IMR-90 (cell line): ENCODE results near the gene LEKR1.

Experiments
- NFE2L2 ChIP-seq: fragments of 150-350 bp; IDR thresholded peaks from 2 replicates; pipeline ENCODE4 v1.6.1; 2016; ENCODE audit warnings: low read depth, mild to moderate bottlenecking, low read length
- POLR2A ChIP-seq: IDR thresholded peaks from 2 replicates; pipeline ENCODE4 v1.6.1; 2012; ENCODE audit warnings: mild to moderate bottlenecking, low read depth, low read length
- RAD21 ChIP-seq: IDR thresholded peaks from 2 replicates; pipeline ENCODE4 v1.6.1; 2012; ENCODE audit warnings: low read length, improper control_type of control experiment
- TF ChIP-seq, protein P1 (sequence below): conservative IDR thresholded peaks from 2 replicates; pipeline ENCODE4 v1.5.1; 2012; ENCODE audit warnings: mild to moderate bottlenecking, low read depth, low read length, improper control_type of control experiment

DNA sequence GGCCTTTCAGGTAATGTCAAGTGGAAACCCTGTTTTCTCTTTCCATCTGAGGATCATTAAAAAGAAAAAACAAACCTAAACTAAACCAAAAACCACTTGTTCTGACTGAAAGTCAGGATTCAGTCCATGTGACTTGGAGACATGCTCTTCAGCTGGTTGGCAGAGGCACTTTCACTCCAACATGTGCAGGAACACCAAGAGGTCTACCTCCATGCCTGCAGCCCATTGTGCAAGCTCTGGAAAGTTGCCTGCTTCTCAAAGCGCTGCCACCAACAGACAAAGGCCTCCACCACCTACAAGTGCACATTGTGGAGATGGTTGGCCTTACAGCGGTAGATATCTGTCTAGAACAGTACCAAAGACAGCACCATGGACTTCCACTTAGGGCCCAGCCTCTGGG is 161.8 kb downstream of the LEKR1 start:
- TF ChIP-seq NFE2L2 (no peak), POLR2A (no peak), RAD21 (no peak)
- TF ChIP-seq, protein P1, sequence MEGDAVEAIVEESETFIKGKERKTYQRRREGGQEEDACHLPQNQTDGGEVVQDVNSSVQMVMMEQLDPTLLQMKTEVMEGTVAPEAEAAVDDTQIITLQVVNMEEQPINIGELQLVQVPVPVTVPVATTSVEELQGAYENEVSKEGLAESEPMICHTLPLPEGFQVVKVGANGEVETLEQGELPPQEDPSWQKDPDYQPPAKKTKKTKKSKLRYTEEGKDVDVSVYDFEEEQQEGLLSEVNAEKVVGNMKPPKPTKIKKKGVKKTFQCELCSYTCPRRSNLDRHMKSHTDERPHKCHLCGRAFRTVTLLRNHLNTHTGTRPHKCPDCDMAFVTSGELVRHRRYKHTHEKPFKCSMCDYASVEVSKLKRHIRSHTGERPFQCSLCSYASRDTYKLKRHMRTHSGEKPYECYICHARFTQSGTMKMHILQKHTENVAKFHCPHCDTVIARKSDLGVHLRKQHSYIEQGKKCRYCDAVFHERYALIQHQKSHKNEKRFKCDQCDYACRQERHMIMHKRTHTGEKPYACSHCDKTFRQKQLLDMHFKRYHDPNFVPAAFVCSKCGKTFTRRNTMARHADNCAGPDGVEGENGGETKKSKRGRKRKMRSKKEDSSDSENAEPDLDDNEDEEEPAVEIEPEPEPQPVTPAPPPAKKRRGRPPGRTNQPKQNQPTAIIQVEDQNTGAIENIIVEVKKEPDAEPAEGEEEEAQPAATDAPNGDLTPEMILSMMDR: no peak
